ENCODE results near the gene AUNIP.

DNA sequence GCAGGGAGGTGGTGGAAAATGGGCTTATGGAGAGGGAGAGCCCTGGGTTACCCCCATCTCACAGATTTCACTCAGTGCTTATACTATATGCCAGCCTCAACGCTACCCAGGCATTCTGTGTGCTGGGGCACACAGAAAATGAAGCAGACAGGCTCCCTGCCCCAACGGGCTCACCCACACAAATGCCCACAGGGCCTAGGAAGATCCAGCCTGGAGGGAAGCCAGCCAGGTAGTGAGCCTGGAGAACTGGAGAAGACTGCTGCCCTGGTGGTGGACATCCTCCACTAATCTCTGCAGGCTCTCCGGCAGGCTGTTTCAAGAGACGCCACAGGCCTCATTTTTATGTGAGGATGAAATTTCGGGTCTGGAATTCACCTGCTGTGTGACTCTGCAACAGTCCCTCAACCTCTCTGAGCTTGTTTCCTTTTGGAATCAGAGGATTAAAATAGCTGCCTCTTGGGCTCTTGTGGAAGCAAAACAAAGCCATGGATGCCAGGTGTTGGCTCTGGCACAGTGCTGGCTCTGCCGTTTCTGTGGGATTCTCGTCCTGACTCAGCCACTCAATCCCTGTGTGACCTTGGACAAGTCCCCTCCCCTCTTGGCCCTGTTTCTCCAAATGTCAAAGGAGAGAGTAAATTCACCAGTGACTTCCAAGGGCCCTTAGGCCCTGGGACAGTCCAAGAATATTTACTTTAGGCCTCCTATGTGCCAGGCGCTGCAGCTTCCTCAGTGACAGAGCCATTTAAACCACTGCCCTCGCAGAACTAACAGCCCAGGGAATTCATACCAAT lies 12.6 kb upstream of the AUNIP start:
- TF ChIP-seq POLR2A (IDR thresholded peaks at IDR 0.05) = no peak
- TF ChIP-seq, protein P1, sequence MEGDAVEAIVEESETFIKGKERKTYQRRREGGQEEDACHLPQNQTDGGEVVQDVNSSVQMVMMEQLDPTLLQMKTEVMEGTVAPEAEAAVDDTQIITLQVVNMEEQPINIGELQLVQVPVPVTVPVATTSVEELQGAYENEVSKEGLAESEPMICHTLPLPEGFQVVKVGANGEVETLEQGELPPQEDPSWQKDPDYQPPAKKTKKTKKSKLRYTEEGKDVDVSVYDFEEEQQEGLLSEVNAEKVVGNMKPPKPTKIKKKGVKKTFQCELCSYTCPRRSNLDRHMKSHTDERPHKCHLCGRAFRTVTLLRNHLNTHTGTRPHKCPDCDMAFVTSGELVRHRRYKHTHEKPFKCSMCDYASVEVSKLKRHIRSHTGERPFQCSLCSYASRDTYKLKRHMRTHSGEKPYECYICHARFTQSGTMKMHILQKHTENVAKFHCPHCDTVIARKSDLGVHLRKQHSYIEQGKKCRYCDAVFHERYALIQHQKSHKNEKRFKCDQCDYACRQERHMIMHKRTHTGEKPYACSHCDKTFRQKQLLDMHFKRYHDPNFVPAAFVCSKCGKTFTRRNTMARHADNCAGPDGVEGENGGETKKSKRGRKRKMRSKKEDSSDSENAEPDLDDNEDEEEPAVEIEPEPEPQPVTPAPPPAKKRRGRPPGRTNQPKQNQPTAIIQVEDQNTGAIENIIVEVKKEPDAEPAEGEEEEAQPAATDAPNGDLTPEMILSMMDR (IDR thresholded peaks at IDR 0.05) = no peak

Data from upper lobe of left lung (tissue), 4 donors.